Jurkat, Clone E6-1 (cell line): Measurements from ENCODE around the gene MTUS2.

ENCODE experiments used
- DNase-seq: peaks from one replicate; pipeline ENCODE4 v3.0.0-alpha.2; 2011; ENCODE audit warnings: low read depth, low spot score
- H3K4me3 ChIP-seq: 2 replicates; pipeline ENCODE4 v1.5.1; 2011; ENCODE audit warnings: mild to moderate bottlenecking, low read length, control low read depth, moderate library complexity

MTUS2 gene

DNA sequence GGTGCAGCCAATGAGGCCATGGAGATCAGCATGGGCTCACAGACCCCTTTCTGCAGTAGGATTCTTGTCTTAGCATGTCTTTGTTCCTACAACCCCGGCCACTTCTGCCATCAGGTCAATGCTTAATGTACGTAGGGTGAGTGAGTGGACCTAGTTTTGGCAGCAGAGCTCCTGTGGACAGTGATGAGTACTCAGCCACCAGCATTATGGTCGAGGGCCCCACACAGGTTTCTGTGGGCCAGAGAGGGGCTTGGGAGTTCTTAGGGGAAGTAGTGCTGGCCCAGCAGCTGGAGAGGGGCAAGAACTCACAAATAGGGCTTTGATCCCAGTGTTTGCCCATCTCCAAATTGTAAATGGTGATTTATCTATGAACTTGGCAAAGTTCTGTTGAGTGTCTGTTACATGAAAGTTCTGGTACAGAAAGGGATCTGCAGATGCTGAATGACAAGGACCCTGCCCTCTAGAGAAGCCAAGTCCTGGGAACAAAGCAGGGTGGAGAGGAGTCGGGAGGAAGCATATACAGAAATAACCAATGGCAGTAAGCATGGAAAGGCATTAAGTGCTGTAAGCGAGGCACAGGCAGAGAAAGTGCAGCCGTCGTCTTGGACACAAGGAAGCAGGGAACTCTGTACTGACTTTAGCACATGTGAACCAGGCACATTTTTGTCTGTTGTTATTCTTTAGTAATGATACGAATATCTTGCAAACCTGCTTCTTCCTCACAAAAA is 185.1 kb downstream of the MTUS2 start:
- DNase-seq, result no peak
- no peak overlapping the region for H3K4me3 ChIP-seq

- no peak for DNase-seq
- no peak overlapping the region for H3K4me3 ChIP-seq
Measured at GRCh38 chr13:29005763-29006120, 185.6 kb downstream of the MTUS2 start.

GRCh38 chr13:29006359-29006850 is 186.3 kb downstream of the MTUS2 start:
- no peak for DNase-seq
- H3K4me3 ChIP-seq, result no peak overlapping the region

- H3K4me3 ChIP-seq, result no peak overlapping the region
- DNase-seq, result no peak
Measured at GRCh38 chr13:29008296-29008695, 188.2 kb downstream of the MTUS2 start.

DNA sequence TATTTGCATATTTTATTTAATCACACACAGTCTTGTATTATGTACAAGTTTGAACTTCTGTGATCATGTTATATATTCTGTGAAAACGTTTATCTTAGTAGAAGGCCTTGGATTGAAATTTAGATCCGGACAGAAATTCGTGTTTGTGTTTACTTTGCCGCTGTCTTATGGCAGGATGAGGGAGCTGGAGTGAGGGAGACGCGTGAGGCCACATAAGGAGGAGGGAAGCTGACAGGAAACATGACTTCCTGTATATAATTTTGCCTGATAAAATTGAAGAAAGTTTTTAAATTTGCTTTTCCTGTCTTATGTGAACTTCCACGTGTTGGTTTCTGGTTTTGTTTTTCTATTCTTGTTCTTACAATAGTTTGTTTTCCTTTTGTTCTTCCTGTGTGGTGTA is 200.2 kb downstream of the MTUS2 start:
- DNase-seq, result no peak

DNA sequence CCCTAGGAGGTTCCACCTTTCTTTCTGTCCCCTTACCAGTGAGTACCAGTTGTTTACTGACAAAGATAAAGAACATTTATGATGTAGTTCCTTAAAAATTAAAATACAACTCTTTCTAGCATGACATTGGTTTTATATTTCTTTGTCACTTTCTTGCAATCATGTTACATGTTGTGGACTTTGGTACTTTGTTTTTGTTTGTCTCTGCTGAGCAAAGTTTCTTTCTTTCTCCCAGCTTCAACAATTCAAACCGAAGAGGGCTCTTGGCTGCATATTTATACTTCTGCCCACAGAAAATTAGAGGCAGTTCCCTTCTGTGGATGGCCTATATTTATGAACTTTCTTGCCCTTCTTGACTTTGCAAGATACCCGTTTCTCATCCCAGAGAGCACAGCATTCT is 201.2 kb downstream of the MTUS2 start:
- H3K4me3 ChIP-seq, result no peak overlapping the region

More for the DNA sequence above, 200.2 kb downstream of the MTUS2 start:
- H3K4me3 ChIP-seq, result no peak overlapping the region

GRCh38 chr13:29021717-29022116 is 201.6 kb downstream of the MTUS2 start:
- no peak overlapping the region for H3K4me3 ChIP-seq
- DNase-seq, result no peak

More for the DNA sequence above, 201.2 kb downstream of the MTUS2 start:
- no peak for DNase-seq

GRCh38 chr13:29022410-29022809 is 202.3 kb downstream of the MTUS2 start:
- no peak overlapping the region for H3K4me3 ChIP-seq
- no peak for DNase-seq

DNA sequence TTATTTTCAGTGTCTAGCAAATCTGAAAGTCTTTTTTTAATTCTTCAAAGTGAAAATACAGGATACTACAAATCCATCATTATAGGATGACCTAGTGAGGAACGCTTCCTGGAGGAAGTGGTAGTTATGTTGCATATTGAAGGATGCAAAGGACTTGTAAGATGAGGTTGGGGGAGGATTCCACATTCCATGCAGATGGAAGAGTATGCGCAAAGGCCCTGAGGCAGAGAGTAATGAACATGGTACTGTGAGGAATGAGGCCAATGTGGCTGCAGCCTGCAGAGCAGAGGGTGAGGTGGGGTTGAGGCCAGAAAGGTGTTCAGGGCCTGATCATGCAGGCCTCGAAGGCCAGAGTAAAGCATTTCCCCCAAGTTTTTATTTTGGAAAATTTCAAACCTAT is 202.8 kb downstream of the MTUS2 start:
- DNase-seq, result no peak
- no peak overlapping the region for H3K4me3 ChIP-seq

- DNase-seq, result no peak
- H3K4me3 ChIP-seq, result no peak overlapping the region
Measured at GRCh38 chr13:29024783-29025182, 204.6 kb downstream of the MTUS2 start.

DNA sequence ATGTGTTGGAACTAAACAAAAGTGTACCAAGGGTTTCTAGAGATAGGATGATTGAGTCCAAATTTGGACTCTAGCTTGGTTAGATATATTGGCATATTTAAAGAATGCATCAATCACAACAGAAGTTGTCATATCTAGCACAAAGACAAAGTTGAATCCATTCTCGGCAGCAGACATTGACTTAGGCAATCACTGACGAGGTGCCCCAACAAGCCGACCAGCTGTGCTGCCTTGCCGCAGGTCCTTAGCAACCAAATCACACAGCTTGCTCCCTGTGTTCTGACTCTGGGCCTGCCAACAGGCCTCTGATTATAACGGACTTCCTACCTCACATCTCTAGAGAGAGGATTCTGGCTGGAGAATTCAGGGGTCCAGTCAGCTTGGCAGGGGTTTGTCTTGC is 208.7 kb downstream of the MTUS2 start:
- no peak overlapping the region for H3K4me3 ChIP-seq
- no peak for DNase-seq

GRCh38 chr13:29038700-29039099 is 218.6 kb downstream of the MTUS2 start:
- no peak for DNase-seq
- no peak overlapping the region for H3K4me3 ChIP-seq

GRCh38 chr13:29039212-29039611 is 219.1 kb downstream of the MTUS2 start:
- no peak overlapping the region for H3K4me3 ChIP-seq
- no peak for DNase-seq

DNA sequence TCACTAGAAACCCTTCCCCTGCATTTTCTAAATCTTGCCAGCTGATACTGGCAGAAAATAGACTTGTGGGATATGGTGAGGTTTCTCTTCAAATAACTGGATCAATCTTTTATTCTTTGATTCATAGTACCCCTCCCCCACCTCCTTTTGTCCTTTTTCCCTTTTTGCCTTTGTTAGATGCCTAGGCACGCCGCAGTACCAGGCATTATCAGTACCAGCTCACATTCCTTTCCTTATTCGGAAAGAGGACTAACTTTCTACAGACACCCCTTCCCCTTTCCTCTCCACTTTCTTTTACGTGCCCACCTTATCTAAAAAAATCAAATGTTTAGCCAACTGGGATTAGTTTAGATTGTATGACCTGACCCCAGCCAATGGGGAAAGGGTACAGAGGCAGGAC is 226.4 kb downstream of the MTUS2 start:
- DNase-seq, result no peak
- H3K4me3 ChIP-seq, result no peak overlapping the region

- DNase-seq, result no peak
Measured at GRCh38 chr13:29049524-29049923, 229.4 kb downstream of the MTUS2 start.

DNA sequence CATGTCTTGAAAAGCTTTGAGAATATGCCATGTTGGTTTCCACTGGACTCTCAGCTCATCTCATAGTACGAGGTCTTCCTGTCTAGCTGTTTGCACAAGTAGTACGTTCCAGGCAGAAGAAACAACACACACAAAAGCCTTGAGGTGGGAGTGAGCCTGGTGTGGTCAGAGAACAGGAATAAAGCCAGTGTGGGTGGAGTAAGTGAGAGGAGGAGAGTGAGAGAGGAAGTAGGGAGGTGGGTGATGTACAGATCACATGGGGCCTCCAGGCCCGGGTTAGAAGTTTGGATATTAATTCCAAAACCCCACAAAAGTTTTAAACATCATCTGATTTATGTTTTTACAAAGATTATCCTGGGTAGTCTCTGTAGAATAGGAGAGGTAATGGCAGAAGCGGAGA is 230.6 kb downstream of the MTUS2 start:
- DNase-seq, result no peak
- H3K4me3 ChIP-seq, result no peak overlapping the region

More at GRCh38 chr13:29049524-29049923, 229.4 kb downstream of the MTUS2 start:
- no peak overlapping the region for H3K4me3 ChIP-seq

- H3K4me3 ChIP-seq, result no peak overlapping the region
- DNase-seq, result no peak
Measured at GRCh38 chr13:29059800-29060199, 239.7 kb downstream of the MTUS2 start.

GRCh38 chr13:29065142-29065541 is 245.0 kb downstream of the MTUS2 start:
- DNase-seq, result no peak
- no peak overlapping the region for H3K4me3 ChIP-seq

DNA sequence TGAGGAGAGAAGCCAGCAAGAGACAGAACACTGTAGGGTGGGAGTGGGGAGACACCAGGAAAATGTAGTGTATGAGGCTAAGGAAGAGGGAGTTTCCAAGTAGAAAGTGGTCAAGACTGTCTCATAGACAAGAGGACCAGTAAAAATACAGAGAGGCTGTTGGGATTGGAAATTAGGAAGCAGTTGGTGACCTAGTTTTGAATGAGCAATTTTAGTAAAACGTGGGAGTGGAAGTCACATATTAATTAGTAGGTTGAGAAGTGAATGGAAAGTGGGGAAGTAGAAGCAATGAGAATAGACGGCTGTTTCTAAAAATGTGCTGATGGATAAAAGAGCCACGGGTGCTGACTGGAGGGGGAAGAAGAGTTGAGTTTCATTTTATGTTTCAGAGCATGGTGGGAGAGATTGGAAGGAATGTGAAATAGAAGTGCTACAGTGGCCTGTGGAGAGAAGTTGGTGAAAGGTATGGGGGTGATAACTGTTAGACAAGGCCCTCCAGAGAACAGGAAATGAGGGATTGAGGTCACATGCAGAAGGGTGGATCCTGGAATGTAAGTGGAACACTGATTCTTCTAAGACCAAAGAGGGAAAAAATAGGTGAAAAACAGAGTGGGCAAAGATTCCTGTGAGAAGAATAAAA is 247.3 kb downstream of the MTUS2 start:
- no peak overlapping the region for H3K4me3 ChIP-seq
- DNase-seq, result no peak

DNA sequence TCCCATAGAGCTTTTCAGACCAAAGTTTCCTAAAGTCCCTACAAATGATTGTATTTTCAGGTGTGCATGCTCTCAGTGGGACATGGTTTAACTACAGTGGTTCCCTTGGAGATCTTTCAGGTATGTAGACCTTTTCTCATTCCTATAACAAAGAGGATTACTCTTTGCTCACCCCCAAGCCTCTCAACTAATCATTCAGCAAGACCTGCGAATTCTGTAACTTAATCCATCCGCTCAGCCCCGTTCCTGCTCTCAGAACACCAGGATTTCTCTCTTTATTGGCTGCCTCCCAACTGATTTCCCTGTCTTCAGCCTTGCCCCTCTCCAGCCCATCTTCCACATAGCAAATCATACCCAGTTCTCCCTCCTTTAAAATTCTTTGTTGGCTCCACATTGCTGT is 253.6 kb downstream of the MTUS2 start:
- no peak for DNase-seq
- H3K4me3 ChIP-seq, result no peak overlapping the region
